Prostate gland (tissue), 2 donors: ENCODE results near the gene MRPS6. TPM values are rescaled to one million over a fixed set of nuclear protein-coding genes. Genes with fewer than 3 reads are reported as not detected.

ENCODE experiments used
- DNase-seq: peaks from one replicate; pipeline ENCODE4 v3.0.0-alpha.2; 2019; ENCODE audit warnings: low spot score
- H3K27ac ChIP-seq, 2 donors: fragments of 200-600 bp; sonication (generic); 2 replicates each; pipeline ENCODE4 v1.5.1; 2017 to 2019
- H3K27me3 ChIP-seq: fragments of 200-600 bp; sonication (generic); replicated peaks from 2 replicates; pipeline ENCODE4 v1.5.1; 2019; ENCODE audit not compliant: insufficient read depth
- H3K36me3 ChIP-seq, 2 donors: fragments of 200-600 bp; sonication (generic); 1 replicate in 1 of 2; 2 replicates in 1 of 2; pipeline versions ENCODE4 v1.5.1 to v1.8.1; 2017 to 2019
- H3K4me1 ChIP-seq: fragments of 200-600 bp; sonication (generic); replicated peaks from 2 replicates; pipeline ENCODE4 v1.5.1; 2019
- H3K4me3 ChIP-seq, 2 donors: fragments of 200-600 bp; sonication (generic); 2 replicates each; pipeline ENCODE4 v1.5.1; 2017 to 2019
- H3K9me3 ChIP-seq: fragments of 200-600 bp; sonication (generic); 2 replicates; pipeline ENCODE4 v1.5.1; 2017
- CTCF ChIP-seq, 4 experiments: fragments of 200-600 bp in 2 of 4; fragments of 450-650 bp in 2 of 4; sonication (generic) in 2 of 4; IDR thresholded peaks; 1 replicate in 3 of 4; 2 replicates in 1 of 4; pipeline ENCODE4 v1.5.1; 2016 to 2019; ENCODE audit warnings: antibody characterized with exemption in 4 of 4, mild to moderate bottlenecking in 2 of 4, moderate library complexity in 2 of 4
- POLR2A ChIP-seq: fragments of 450-650 bp; IDR thresholded peaks from one replicate; pipeline ENCODE4 v1.6.1; 2016; ENCODE audit warnings: antibody characterized with exemption, mild to moderate bottlenecking
- POLR2AphosphoS5 ChIP-seq: sonication (generic); formaldehyde crosslinking; IDR thresholded peaks from one replicate; pipeline ENCODE4 v1.6.1; 2017; ENCODE audit warnings: antibody characterized with exemption
- WGBS: methylation state at CpG from one replicate; pipeline ENCODE4 v1.1.5; 2018; 5-methylcytosine and 5-hydroxymethylcytosine counted together
- intact Hi-C: fragments of 100-400 bp; cut with DNase I; formaldehyde crosslinking; loops from one replicate; pipeline ENCODE4 v1.14.2; 2022
- total RNA-seq, 2 donors: library from RNA; depleted of rRNA; stranded (reverse); fragments of >200 nt; gene quantifications; one replicate each; pipeline ENCODE4 v1.1.0, GENCODE V29; 2016

Gene MRPS6
- total RNA-seq, 2 donors from 2014 or later, result 24.9 to 75.8 TPM

GRCh38 chr21:34091607-34092006 is 18.2 kb downstream of the MRPS6 start:
- Histone ChIP-seq H3K27ac (no peak overlapping the region), H3K4me1 (peaks cover 7% of the 10 kb centered on the region), H3K4me3 (no peak overlapping the region), H3K9me3 (no peaks in the 10 kb centered on the region), H3K27me3 (no peaks in the 10 kb centered on the region), H3K36me3 (no peaks in the 10 kb centered on the region)
- TF ChIP-seq CTCF (IDR thresholded peaks at IDR 0.05) (peak in 1 of 4 experiments; percentile 20), POLR2AphosphoS5 (no peak), POLR2A (no peak)
- intact Hi-C loops, result no loop called here
- DNase-seq, result no peak
- 97% methylated on average over 2 of the region's 2 CpGs for WGBS

- 35% methylated on average over 6 of the region's 6 CpGs for WGBS
- peaks cover 7% of the 10 kb centered on the region for H3K4me1 ChIP-seq
These were observed 19.0 kb downstream of the MRPS6 start for GRCh38 chr21:34092262-34092921.

GRCh38 chr21:34093083-34093482 is 19.7 kb downstream of the MRPS6 start:
- DNase-seq, result no peak
- TF ChIP-seq CTCF (IDR thresholded peaks at IDR 0.05) (no peak), POLR2A (no peak), POLR2AphosphoS5 (no peak)
- Histone ChIP-seq H3K27ac (no peak overlapping the region), H3K4me3 (no peak overlapping the region), H3K27me3 (no peaks in the 10 kb centered on the region), H3K9me3 (no peaks in the 10 kb centered on the region), H3K4me1 (peaks cover 7% of the 10 kb centered on the region), H3K36me3 (no peaks in the 10 kb centered on the region)
- intact Hi-C loops, result no loop called here
- 86% methylated on average over 3 of the region's 3 CpGs for WGBS

More at GRCh38 chr21:34092262-34092921, 19.0 kb downstream of the MRPS6 start:
- Histone ChIP-seq H3K9me3 (no peaks in the 10 kb centered on the region), H3K4me3 (no peak overlapping the region), H3K27ac (no peak overlapping the region), H3K27me3 (no peaks in the 10 kb centered on the region), H3K36me3 (no peaks in the 10 kb centered on the region)
- intact Hi-C loops, result no loop called here
- TF ChIP-seq CTCF (IDR thresholded peaks at IDR 0.05) (no peak), POLR2AphosphoS5 (no peak), POLR2A (no peak)
- no peak for DNase-seq

GRCh38 chr21:34094949-34095348 is 21.6 kb downstream of the MRPS6 start:
- Histone ChIP-seq H3K27ac (no peak overlapping the region), H3K9me3 (no peaks in the 10 kb centered on the region), H3K27me3 (no peaks in the 10 kb centered on the region), H3K36me3 (no peaks in the 10 kb centered on the region), H3K4me3 (no peak overlapping the region), H3K4me1 (peaks cover 7% of the 10 kb centered on the region)
- intact Hi-C loops, result no loop called here
- WGBS, result 85% methylated on average over 7 of the region's 7 CpGs
- DNase-seq, result no peak
- no peak for TF ChIP-seq CTCF (IDR thresholded peaks at IDR 0.05)
- TF ChIP-seq POLR2AphosphoS5, result no peak
- no peak for TF ChIP-seq POLR2A

- WGBS, result 85% methylated on average over 2 of the region's 2 CpGs
- no peak for TF ChIP-seq POLR2A
- no peak for TF ChIP-seq CTCF (IDR thresholded peaks at IDR 0.05)
- no peak for TF ChIP-seq POLR2AphosphoS5
- DNase-seq, result no peak
- Histone ChIP-seq H3K9me3 (no peaks in the 10 kb centered on the region), H3K4me3 (no peak overlapping the region), H3K36me3 (no peaks in the 10 kb centered on the region), H3K27ac (no peak overlapping the region), H3K4me1 (peaks cover 5% of the 10 kb centered on the region), H3K27me3 (no peaks in the 10 kb centered on the region)
- intact Hi-C loops, result no loop called here
These were observed 24.1 kb downstream of the MRPS6 start for GRCh38 chr21:34097442-34097841.
